DOHH2 (cell line): ENCODE data around the gene HLCS.

ENCODE experiments used
- H3F3A ChIP-seq: fragments of 200-600 bp; sonication (generic), shearing (Covaris generic); 2 replicates; pipeline ENCODE4 v1.6.0; 2016; ENCODE audit warnings: antibody characterized with exemption, mild to moderate bottlenecking; ENCODE audit not compliant: control insufficient read depth, insufficient read depth
- H3K27ac ChIP-seq: fragments of 200-600 bp; sonication (generic); 2 replicates; pipeline ENCODE4 v1.5.1; 2014; ENCODE audit warnings: low read depth, mild to moderate bottlenecking, low read length, moderate library complexity
- H3K27me3 ChIP-seq: fragments of 200-600 bp; sonication (generic); 2 replicates; pipeline ENCODE4 v1.6.1; 2014; ENCODE audit warnings: mild to moderate bottlenecking, low read length, mixed read lengths; ENCODE audit not compliant: control insufficient read depth
- H3K36me3 ChIP-seq: fragments of 200-600 bp; sonication (generic); 2 replicates; pipeline ENCODE4 v1.6.1; 2014; ENCODE audit warnings: mild to moderate bottlenecking, low read length, moderate library complexity, mixed read lengths; ENCODE audit not compliant: control insufficient read depth
- H3K4me1 ChIP-seq: fragments of 200-600 bp; sonication (generic); 2 replicates; pipeline ENCODE4 v1.6.1; 2014; ENCODE audit warnings: mild to moderate bottlenecking, low read length, mixed read lengths; ENCODE audit not compliant: control insufficient read depth
- H3K4me2 ChIP-seq: fragments of 200-600 bp; sonication (generic); 2 replicates; pipeline ENCODE4 v1.6.0; 2014; ENCODE audit warnings: mild to moderate bottlenecking, low read length, moderate library complexity
- H3K4me3 ChIP-seq: fragments of 200-600 bp; sonication (generic); 2 replicates; pipeline ENCODE4 v1.5.1; 2014; ENCODE audit warnings: mild to moderate bottlenecking, low read length, mixed read lengths
- H3K79me2 ChIP-seq: fragments of 200-600 bp; sonication (generic); 2 replicates; pipeline ENCODE4 v1.6.1; 2014; ENCODE audit warnings: mild to moderate bottlenecking, low read length, mixed read lengths; ENCODE audit not compliant: control insufficient read depth
- H3K9me2 ChIP-seq: fragments of 200-600 bp; sonication (generic); replicated peaks from 2 replicates; pipeline ENCODE4 v1.6.1; 2014; ENCODE audit warnings: mild to moderate bottlenecking, low read length, mixed read lengths; ENCODE audit not compliant: control insufficient read depth
- H3K9me3 ChIP-seq: fragments of 200-600 bp; sonication (generic); 2 replicates; pipeline ENCODE4 v1.6.1; 2014; ENCODE audit warnings: antibody characterized with exemption, low read length, mixed read lengths; ENCODE audit not compliant: control insufficient read depth, insufficient read depth
- H4K20me1 ChIP-seq: fragments of 200-600 bp; sonication (generic); 2 replicates; pipeline ENCODE4 v1.6.0; 2014; ENCODE audit warnings: low read depth, mild to moderate bottlenecking, antibody characterized with exemption, low read length, moderate library complexity; ENCODE audit not compliant: control insufficient read depth, insufficient read depth
- CTCF ChIP-seq: fragments of 200-600 bp; sonication (generic); IDR thresholded peaks from one replicate; pipeline ENCODE4 v1.5.1; 2014; ENCODE audit warnings: antibody characterized with exemption, mild to moderate bottlenecking, low read depth, low read length; ENCODE audit not compliant: poor library complexity, severe bottlenecking
- EZH2phosphoT487 ChIP-seq: fragments of 200-600 bp; sonication (generic); IDR thresholded peaks from 2 replicates; pipeline ENCODE4 v1.6.1; 2017; ENCODE audit warnings: borderline replicate concordance, mild to moderate bottlenecking, antibody characterized with exemption, low read length, moderate library complexity, mixed read lengths

HLCS gene

GRCh38 chr21:36902793-36903192, 63.7 kb downstream of the HLCS start:
- TF ChIP-seq CTCF (no peak), EZH2phosphoT487 (no peak)
- Histone ChIP-seq H4K20me1 (no peaks in the 10 kb centered on the region), H3K79me2 (no peaks in the 10 kb centered on the region), H3K27ac (no peak overlapping the region), H3K4me2 (no peak overlapping the region), H3K9me3 (no peaks in the 10 kb centered on the region), H3F3A (no peaks in the 10 kb centered on the region), H3K4me3 (no peak overlapping the region), H3K4me1 (no peaks in the 10 kb centered on the region), H3K36me3 (no peaks in the 10 kb centered on the region), H3K9me2 (no peaks in the 10 kb centered on the region), H3K27me3 (no peaks in the 10 kb centered on the region)

GRCh38 chr21:36902331-36902730, 64.1 kb downstream of the HLCS start:
- no peaks in the 10 kb centered on the region for H3K9me2 ChIP-seq
- H3K4me2 ChIP-seq = no peak overlapping the region
- H4K20me1 ChIP-seq = no peaks in the 10 kb centered on the region
- H3K36me3 ChIP-seq = no peaks in the 10 kb centered on the region
- no peak overlapping the region for H3K27ac ChIP-seq
- H3K9me3 ChIP-seq = no peaks in the 10 kb centered on the region
- H3K4me3 ChIP-seq = no peak overlapping the region
- no peak for TF ChIP-seq EZH2phosphoT487
- no peak for TF ChIP-seq CTCF
- no peaks in the 10 kb centered on the region for H3K4me1 ChIP-seq
- H3K27me3 ChIP-seq = no peaks in the 10 kb centered on the region
- no peaks in the 10 kb centered on the region for H3K79me2 ChIP-seq
- no peaks in the 10 kb centered on the region for H3F3A ChIP-seq

- H3K27me3 ChIP-seq = no peaks in the 10 kb centered on the region
- no peak overlapping the region for H3K4me2 ChIP-seq
- H3K4me1 ChIP-seq = no peaks in the 10 kb centered on the region
- H3K4me3 ChIP-seq = no peak overlapping the region
- TF ChIP-seq CTCF = no peak
- TF ChIP-seq EZH2phosphoT487 = no peak
- H3K79me2 ChIP-seq = no peaks in the 10 kb centered on the region
- H4K20me1 ChIP-seq = no peaks in the 10 kb centered on the region
- H3K9me3 ChIP-seq = no peaks in the 10 kb centered on the region
- no peaks in the 10 kb centered on the region for H3K9me2 ChIP-seq
- no peaks in the 10 kb centered on the region for H3K36me3 ChIP-seq
- no peaks in the 10 kb centered on the region for H3F3A ChIP-seq
- no peak overlapping the region for H3K27ac ChIP-seq
Observed at GRCh38 chr21:36901575-36901974, 64.9 kb downstream of the HLCS start.

GRCh38 chr21:36893581-36893980, 72.9 kb downstream of the HLCS start:
- Histone ChIP-seq H4K20me1 (no peaks in the 10 kb centered on the region), H3K27ac (no peak overlapping the region), H3K9me2 (no peaks in the 10 kb centered on the region), H3K9me3 (no peaks in the 10 kb centered on the region), H3F3A (no peaks in the 10 kb centered on the region), H3K79me2 (no peaks in the 10 kb centered on the region), H3K4me2 (no peak overlapping the region), H3K4me1 (no peaks in the 10 kb centered on the region), H3K36me3 (no peaks in the 10 kb centered on the region), H3K4me3 (no peak overlapping the region), H3K27me3 (no peaks in the 10 kb centered on the region)
- TF ChIP-seq EZH2phosphoT487 (no peak), CTCF (no peak)
